GM23248 (cell line): ENCODE data around the gene GPS1. TPM values are rescaled to one million over a fixed set of nuclear protein-coding genes. Genes with fewer than 3 reads are reported as not detected.

Experiments
- DNase-seq: peaks from one replicate; pipeline ENCODE4 v3.0.0-alpha.2; 2015
- H2AFZ ChIP-seq: fragments of 200-600 bp; sonication (generic); 2 replicates; pipeline ENCODE4 v1.6.1; 2016; ENCODE audit warnings: antibody characterized with exemption
- H3F3A ChIP-seq: fragments of 200-600 bp; sonication (generic); 2 replicates; pipeline ENCODE4 v1.6.1; 2016; ENCODE audit warnings: mild to moderate bottlenecking, antibody characterized with exemption, mixed run types; ENCODE audit not compliant: insufficient read depth
- H3K27ac ChIP-seq: fragments of 200-600 bp; sonication (generic); 2 replicates; pipeline ENCODE4 v1.5.1; 2016; ENCODE audit warnings: mild to moderate bottlenecking
- H3K27me3 ChIP-seq: fragments of 200-600 bp; sonication (generic); replicated peaks from 2 replicates; pipeline ENCODE4 v1.6.1; 2016; ENCODE audit warnings: mild to moderate bottlenecking; ENCODE audit not compliant: insufficient read depth
- H3K36me3 ChIP-seq: fragments of 200-600 bp; sonication (generic); 2 replicates; pipeline ENCODE4 v1.6.1; 2016; ENCODE audit warnings: low read depth, mild to moderate bottlenecking
- H3K4me1 ChIP-seq: fragments of 200-600 bp; sonication (generic); 2 replicates; pipeline ENCODE4 v1.6.1; 2016; ENCODE audit warnings: mild to moderate bottlenecking; ENCODE audit not compliant: insufficient read depth
- H3K4me2 ChIP-seq: fragments of 200-600 bp; sonication (generic); one replicate; pipeline ENCODE4 v1.6.1; 2016; ENCODE audit warnings: mild to moderate bottlenecking; ENCODE audit not compliant: unreplicated experiment
- H3K4me3 ChIP-seq: fragments of 200-600 bp; sonication (generic); 2 replicates; pipeline ENCODE4 v1.5.1; 2016; ENCODE audit warnings: mild to moderate bottlenecking
- H3K79me2 ChIP-seq: fragments of 200-600 bp; sonication (generic); 2 replicates; pipeline ENCODE4 v1.6.1; 2016; ENCODE audit warnings: mild to moderate bottlenecking; ENCODE audit not compliant: insufficient read depth
- H3K9ac ChIP-seq: fragments of 200-600 bp; sonication (generic); 2 replicates; pipeline ENCODE4 v1.6.1; 2016; ENCODE audit warnings: mild to moderate bottlenecking
- H3K9me2 ChIP-seq: fragments of 200-600 bp; sonication (generic); 2 replicates; pipeline ENCODE4 v1.6.1; 2016; ENCODE audit warnings: mixed run types, mild to moderate bottlenecking, moderate library complexity; ENCODE audit not compliant: insufficient read depth
- H3K9me3 ChIP-seq: fragments of 200-600 bp; sonication (generic); one replicate; pipeline ENCODE4 v1.6.1; 2017; ENCODE audit warnings: low read depth
- H4K20me1 ChIP-seq: fragments of 200-600 bp; sonication (generic); 2 replicates; pipeline ENCODE4 v1.6.0; 2016; ENCODE audit not compliant: insufficient read depth
- EZH2 ChIP-seq: fragments of 200-600 bp; sonication (generic); IDR thresholded peaks from 2 replicates; pipeline ENCODE4 v1.6.1; 2018; ENCODE audit warnings: antibody characterized with exemption, mild to moderate bottlenecking; ENCODE audit not compliant: insufficient read depth, poor library complexity, severe bottlenecking
- EZH2phosphoT487 ChIP-seq: fragments of 200-600 bp; sonication (generic); IDR thresholded peaks from 2 replicates; pipeline ENCODE4 v1.6.1; 2018; ENCODE audit warnings: antibody characterized with exemption, moderate library complexity, mild to moderate bottlenecking, low read depth; ENCODE audit not compliant: insufficient read depth
- WGBS, 2 experiments: methylation state at CpG; one replicate each; pipeline ENCODE4 v1.1.6; 2015 to 2017; ENCODE audit warnings: low lambda C conversion rate in 2 of 2, low coverage in 1 of 2; ENCODE audit errors: missing lambda C conversion rate in 2 of 2; 5-methylcytosine and 5-hydroxymethylcytosine counted together
- in situ Hi-C: fragments of 300-500 bp; cut with MboI; formaldehyde crosslinking; loops from 2 replicates; pipeline ENCODE4 v1.15.0; 2020
- polyA plus RNA-seq: library from polyadenylated mRNA; unstranded; fragments of >200 nt; fragmentation: Nextera tagmentation; extraction: Ambion mirVana; gene quantifications from 2 replicates; pipeline ENCODE4 v1.2.1, GENCODE V29; 2016
- total RNA-seq: library from RNA; depleted of rRNA; stranded (reverse); fragments of >200 nt; shearing (Covaris generic); gene quantifications from 2 replicates; pipeline ENCODE4 v1.2.3, GENCODE V29; 2014

The GPS1 gene
- total and polyA plus RNA-seq, 2 experiments from 2014 or later: 104 to 130 TPM

DNA sequence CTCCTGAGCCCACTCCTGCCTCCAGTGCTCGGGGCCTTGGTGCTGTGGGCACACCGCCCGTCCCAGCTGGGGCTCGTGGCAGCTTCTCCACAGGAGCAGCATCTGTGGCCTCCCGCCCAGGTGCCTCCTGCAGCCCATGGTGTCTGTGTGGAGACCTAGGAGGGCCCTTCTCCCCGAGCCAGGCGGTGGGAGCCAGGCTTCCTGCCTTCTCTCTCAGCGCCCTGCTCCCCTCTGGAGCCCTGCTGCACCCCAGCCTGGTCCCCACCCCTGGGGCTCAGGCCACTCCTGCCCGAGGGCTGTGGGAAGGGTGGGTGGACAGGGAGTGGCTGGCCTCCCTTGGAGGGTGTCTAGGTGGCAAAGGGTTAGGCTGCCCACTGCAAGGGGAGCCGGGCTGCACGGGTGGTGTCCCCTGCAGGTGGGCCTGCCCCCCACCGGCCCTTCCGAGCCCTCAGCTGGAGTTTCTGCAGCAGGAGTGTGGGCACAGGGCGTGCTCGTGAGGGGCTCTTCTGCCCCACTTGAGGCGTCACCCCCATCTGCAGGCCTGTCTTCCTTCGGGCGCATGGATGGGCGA lies 40.0 kb upstream of the GPS1 start:
- Histone ChIP-seq H2AFZ (no peak overlapping the region), H3K27ac (no peak overlapping the region), H3K27me3 (no peaks in the 10 kb centered on the region), H3K36me3 (no peaks in the 10 kb centered on the region), H4K20me1 (no peaks in the 10 kb centered on the region), H3K79me2 (no peaks in the 10 kb centered on the region), H3F3A (no peaks in the 10 kb centered on the region), H3K9me3 (no peaks in the 10 kb centered on the region), H3K4me2 (no peak overlapping the region), H3K4me1 (0 out of 2 replicates have a peak, but pooled peaks cover under 1% of the 10 kb centered on the region), H3K9ac (no peak overlapping the region), H3K4me3 (no peak overlapping the region), H3K9me2 (no peaks in the 10 kb centered on the region)
- TF ChIP-seq EZH2phosphoT487: no peak
- TF ChIP-seq EZH2: no peak
- DNase-seq: no peak
- in situ Hi-C loops: no loop called here
- whole genome bisulfite sequencing, 2 experiments: 98 to 99% methylated on average over 14 to 15 of the region's 19 CpGs

- H3K9me3 ChIP-seq: no peaks in the 10 kb centered on the region
- H3K4me2 ChIP-seq: no peak overlapping the region
- no peaks in the 10 kb centered on the region for H3K27me3 ChIP-seq
- in situ Hi-C loops: no loop called here
- H3K79me2 ChIP-seq: no peaks in the 10 kb centered on the region
- no peak for DNase-seq
- no peak overlapping the region for H3K27ac ChIP-seq
- no peaks in the 10 kb centered on the region for H3K4me1 ChIP-seq
- no peaks in the 10 kb centered on the region for H3K9me2 ChIP-seq
- TF ChIP-seq EZH2phosphoT487 (no peak), EZH2 (no peak)
- H2AFZ ChIP-seq: no peak overlapping the region
- no peaks in the 10 kb centered on the region for H4K20me1 ChIP-seq
- no peaks in the 10 kb centered on the region for H3K36me3 ChIP-seq
- H3K4me3 ChIP-seq: no peak overlapping the region
- 89 to 91% methylated on average over 16 to 20 of the region's 20 CpGs for WGBS, 2 experiments
- H3K9ac ChIP-seq: no peak overlapping the region
- H3F3A ChIP-seq: no peaks in the 10 kb centered on the region
These were observed 39.4 kb upstream of the GPS1 start for GRCh38 chr17:82012261-82012639.

DNA sequence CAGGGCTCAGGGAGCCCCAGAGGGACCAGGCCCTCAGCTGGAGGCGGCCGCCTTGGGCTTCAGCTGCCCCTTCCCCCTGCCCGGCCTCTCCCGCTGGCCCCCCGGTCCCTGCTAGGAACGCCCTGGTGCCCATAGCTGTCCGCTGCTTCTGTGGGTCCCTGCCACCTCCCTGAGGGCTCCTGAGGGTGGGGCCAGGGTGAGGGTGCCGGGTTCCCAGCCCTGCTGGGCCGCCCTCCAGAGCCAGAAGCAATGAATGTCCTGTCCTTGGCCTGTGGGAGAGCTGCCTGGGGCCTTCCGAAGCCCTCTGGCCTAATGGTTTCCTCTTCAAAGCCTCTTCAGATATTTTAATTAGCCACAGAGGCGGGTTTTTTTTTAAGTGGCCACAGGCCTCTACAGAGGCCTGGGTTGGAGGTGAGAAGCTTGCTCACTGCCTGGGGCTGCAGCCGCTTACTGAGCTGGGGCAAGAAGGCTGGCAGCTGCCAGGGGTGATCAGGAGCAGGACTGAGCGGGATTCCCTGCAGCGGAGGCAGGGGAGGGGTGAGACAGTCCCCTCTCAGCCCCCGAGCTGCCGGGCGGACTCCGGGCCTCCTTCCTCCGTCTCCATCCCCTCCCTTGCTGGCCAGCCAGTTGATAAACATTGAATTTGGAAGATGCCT lies 38.9 kb upstream of the GPS1 start:
- no peak for DNase-seq
- H3K9me2 ChIP-seq: no peaks in the 10 kb centered on the region
- TF ChIP-seq EZH2 (no peak), EZH2phosphoT487 (no peak)
- H3K27ac ChIP-seq: no peak overlapping the region
- H3K4me2 ChIP-seq: no peak overlapping the region
- no peaks in the 10 kb centered on the region for H3K4me1 ChIP-seq
- no peak overlapping the region for H3K9ac ChIP-seq
- H3F3A ChIP-seq: no peaks in the 10 kb centered on the region
- no peaks in the 10 kb centered on the region for H3K9me3 ChIP-seq
- no peaks in the 10 kb centered on the region for H3K79me2 ChIP-seq
- 91% methylated on average over 16 to 19 of the region's 19 CpGs for WGBS, 2 experiments
- no peak overlapping the region for H2AFZ ChIP-seq
- no peaks in the 10 kb centered on the region for H3K36me3 ChIP-seq
- H4K20me1 ChIP-seq: no peaks in the 10 kb centered on the region
- in situ Hi-C loops: no loop called here
- no peaks in the 10 kb centered on the region for H3K27me3 ChIP-seq
- H3K4me3 ChIP-seq: no peak overlapping the region

DNA sequence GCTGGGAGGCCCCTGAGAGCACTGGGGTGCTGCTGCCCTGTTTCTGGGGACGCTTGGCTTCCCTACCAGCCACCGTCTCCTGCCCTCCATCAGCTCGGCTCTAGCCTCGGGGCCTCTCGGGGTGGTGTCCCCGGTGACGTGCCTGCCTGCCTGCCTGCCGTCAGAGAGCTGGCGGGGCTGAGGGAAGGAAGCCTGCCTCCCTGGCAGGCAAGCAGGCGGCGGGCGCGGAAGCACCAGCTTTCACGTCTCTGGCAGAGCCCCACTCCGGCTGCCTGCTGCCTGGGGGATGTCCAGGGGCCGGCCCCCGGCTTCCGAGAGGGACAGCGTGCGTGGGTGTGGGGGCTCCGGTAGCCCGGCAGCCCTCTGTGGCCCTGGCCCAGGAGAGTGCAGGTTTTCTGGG lies 38.4 kb upstream of the GPS1 start:
- in situ Hi-C loops: no loop called here

More for the DNA sequence above, 38.4 kb upstream of the GPS1 start:
- Histone ChIP-seq H3K79me2 (no peaks in the 10 kb centered on the region), H3K27me3 (no peaks in the 10 kb centered on the region), H3F3A (no peaks in the 10 kb centered on the region), H2AFZ (no peak overlapping the region), H3K4me3 (no peak overlapping the region), H3K4me1 (no peaks in the 10 kb centered on the region), H4K20me1 (no peaks in the 10 kb centered on the region), H3K36me3 (no peaks in the 10 kb centered on the region), H3K9me3 (no peaks in the 10 kb centered on the region), H3K27ac (no peak overlapping the region), H3K9me2 (no peaks in the 10 kb centered on the region), H3K4me2 (no peak overlapping the region), H3K9ac (no peak overlapping the region)
- TF ChIP-seq EZH2phosphoT487: no peak
- TF ChIP-seq EZH2: no peak
- 89 to 91% methylated on average over 12 to 22 of the region's 22 CpGs for WGBS, 2 experiments
- no peak for DNase-seq
